ENCODE data around the gene DUSP12.
"Not testable (repeated sequence)": the region's sequence is repeated elsewhere in the genome, so short reads cannot be mapped to it uniquely, and the experiment has no call there.

DUSP12 gene

GRCh38 chr1:161749509-161750407 lies at the start of gene DUSP12:
Gene DUSP12, plus strand, starts transcription at chr1:161749786. Its CDS starts 16 bp downstream, at chr1:161749802.
- DNase-seq (ENCODE audit: low spot score) = peak; percentile 94

- no peak for DNase-seq (ENCODE audit: low spot score)
Measured at GRCh38 chr1:161702250-161702649, 47.3 kb upstream of the DUSP12 start.

GRCh38 chr1:161705537-161705936 lies 44.0 kb upstream of the DUSP12 start:
- DNase-seq (ENCODE audit: low spot score) = no peak

- no peak for DNase-seq (ENCODE audit: low spot score)
Measured at GRCh38 chr1:161706113-161706481, 43.5 kb upstream of the DUSP12 start.

GRCh38 chr1:161706482-161707347 lies 42.9 kb upstream of the DUSP12 start, which contains the start of gene FCRLA:
Gene FCRLA, plus strand, starts transcription at chr1:161707229. Its CDS starts 36 bp downstream, at chr1:161707265.
- DNase-seq (ENCODE audit: low spot score) = no peak

- DNase-seq (ENCODE audit: low spot score) = no peak
Measured at GRCh38 chr1:161707503-161707902, 42.1 kb upstream of the DUSP12 start.

- DNase-seq (ENCODE audit: low spot score) = no peak
Measured at GRCh38 chr1:161709373-161709772, 40.2 kb upstream of the DUSP12 start.

- no peak for DNase-seq (ENCODE audit: low spot score)
Measured at GRCh38 chr1:161710560-161710959, 39.0 kb upstream of the DUSP12 start.

GRCh38 chr1:161718559-161719324 lies 30.8 kb upstream of the DUSP12 start:
- no peak for DNase-seq (ENCODE audit: low spot score)

- DNase-seq (ENCODE audit: low spot score) = no peak
Measured at GRCh38 chr1:161719325-161719611, 30.3 kb upstream of the DUSP12 start.

GRCh38 chr1:161720422-161720821 lies 29.2 kb upstream of the DUSP12 start:
- no peak for DNase-seq (ENCODE audit: low spot score)

GRCh38 chr1:161720956-161721737 lies 28.4 kb upstream of the DUSP12 start, which contains the start of gene FCRLB:
Gene FCRLB, plus strand, starts transcription at chr1:161721544. Its CDS starts 1,129 bp downstream, at chr1:161722673.
- no peak for DNase-seq (ENCODE audit: low spot score)

GRCh38 chr1:161721738-161722343 lies 27.7 kb upstream of the DUSP12 start:
- no peak for DNase-seq (ENCODE audit: low spot score)

- no peak for DNase-seq (ENCODE audit: low spot score)
Measured at GRCh38 chr1:161722406-161722805, 27.2 kb upstream of the DUSP12 start.

- DNase-seq (ENCODE audit: low spot score) = no peak
Measured at GRCh38 chr1:161723459-161724141, 26.0 kb upstream of the DUSP12 start.

GRCh38 chr1:161725258-161725907 lies 24.2 kb upstream of the DUSP12 start:
- DNase-seq (ENCODE audit: low spot score) = not testable (repeated sequence)

GRCh38 chr1:161725908-161726472 lies 23.6 kb upstream of the DUSP12 start:
- DNase-seq (ENCODE audit: low spot score) = peak; percentile 69

GRCh38 chr1:161726473-161727255 lies 22.9 kb upstream of the DUSP12 start:
- DNase-seq (ENCODE audit: low spot score) = peak; percentile 96

Data from left forelimb (tissue), 1 donor.